ENCODE data around the gene PMEPA1.

Gene PMEPA1

DNA sequence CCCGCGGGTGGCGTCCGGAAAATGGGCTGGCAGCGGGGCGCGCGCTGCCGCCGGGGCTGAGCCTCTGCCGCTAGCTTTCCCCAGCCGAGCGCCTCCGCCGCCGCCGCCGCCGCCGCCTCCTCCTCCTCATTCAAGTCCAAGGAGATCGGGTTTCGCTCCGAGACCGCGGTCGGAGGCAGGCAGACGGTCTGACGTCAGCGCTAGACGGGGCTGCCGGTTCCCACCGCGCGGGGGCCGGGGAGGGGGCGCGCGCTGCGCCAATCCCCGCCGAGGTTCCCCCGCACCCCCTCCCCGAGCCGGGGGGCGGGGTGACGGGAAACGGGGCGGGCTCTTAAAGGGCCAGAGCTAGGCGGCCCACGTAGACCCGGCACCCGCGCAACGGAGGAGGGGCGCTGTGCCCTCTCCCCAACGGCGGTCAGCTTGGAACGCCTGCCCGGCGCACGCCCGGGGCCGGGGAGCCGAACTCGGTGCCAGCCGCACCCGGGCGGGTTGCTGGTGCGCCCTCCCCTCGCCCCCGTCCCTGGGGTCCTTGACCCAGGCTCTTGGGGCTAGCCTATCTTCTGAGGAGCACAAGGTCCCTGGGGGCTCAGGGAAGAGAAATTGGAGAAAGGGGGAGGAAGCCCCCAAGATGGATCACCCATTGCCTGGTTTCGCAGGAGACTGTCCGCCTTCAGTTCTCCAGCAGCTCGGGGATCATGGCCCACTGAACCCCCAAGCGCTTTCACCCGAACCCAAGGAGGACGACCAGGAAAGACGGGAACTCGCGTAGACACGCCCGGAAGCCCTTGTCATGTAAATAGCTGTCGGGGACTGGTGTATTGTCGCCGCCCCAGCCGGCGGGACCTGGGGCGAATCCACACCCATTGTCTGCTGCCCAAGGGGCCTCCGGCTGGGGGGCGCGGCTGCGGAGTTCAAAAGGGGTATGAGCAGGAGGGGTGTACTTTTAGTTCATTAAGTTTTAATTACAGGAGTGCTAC is at the start of gene PMEPA1 (continued):
- TF ChIP-seq, protein P1, sequence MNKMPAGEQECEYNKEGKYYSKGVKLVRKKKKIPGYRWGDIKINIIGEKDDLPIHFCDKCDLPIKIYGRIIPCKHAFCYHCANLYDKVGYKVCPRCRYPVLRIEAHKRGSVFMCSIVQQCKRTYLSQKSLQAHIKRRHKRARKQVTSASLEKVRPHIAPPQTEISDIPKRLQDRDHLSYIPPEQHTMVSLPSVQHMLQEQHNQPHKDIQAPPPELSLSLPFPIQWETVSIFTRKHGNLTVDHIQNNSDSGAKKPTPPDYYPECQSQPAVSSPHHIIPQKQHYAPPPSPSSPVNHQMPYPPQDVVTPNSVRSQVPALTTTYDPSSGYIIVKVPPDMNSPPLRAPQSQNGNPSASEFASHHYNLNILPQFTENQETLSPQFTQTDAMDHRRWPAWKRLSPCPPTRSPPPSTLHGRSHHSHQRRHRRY (tag by site-specific recombination; IDR thresholded peaks at IDR 0.05), result no peak
- peak; percentile 84 for TF ChIP-seq KLF8 (tag by site-specific recombination; IDR thresholded peaks at IDR 0.05)
- TF ChIP-seq ZNF19 (tag by site-specific recombination; IDR thresholded peaks at IDR 0.05; ENCODE audit: low read depth), result no peak
- TF ChIP-seq ZBTB21 (tag by site-specific recombination; IDR thresholded peaks at IDR 0.05), result peak; percentile 84
- no peak for TF ChIP-seq ZBTB1 (tag by site-specific recombination; IDR thresholded peaks at IDR 0.05)
- TF ChIP-seq ZNF175 (tag by site-specific recombination; IDR thresholded peaks at IDR 0.05), result no peak
- TF ChIP-seq BCL11B (tag by site-specific recombination; IDR thresholded peaks at IDR 0.05; ENCODE audit: low read depth), result no peak
- TF ChIP-seq, protein P2, sequence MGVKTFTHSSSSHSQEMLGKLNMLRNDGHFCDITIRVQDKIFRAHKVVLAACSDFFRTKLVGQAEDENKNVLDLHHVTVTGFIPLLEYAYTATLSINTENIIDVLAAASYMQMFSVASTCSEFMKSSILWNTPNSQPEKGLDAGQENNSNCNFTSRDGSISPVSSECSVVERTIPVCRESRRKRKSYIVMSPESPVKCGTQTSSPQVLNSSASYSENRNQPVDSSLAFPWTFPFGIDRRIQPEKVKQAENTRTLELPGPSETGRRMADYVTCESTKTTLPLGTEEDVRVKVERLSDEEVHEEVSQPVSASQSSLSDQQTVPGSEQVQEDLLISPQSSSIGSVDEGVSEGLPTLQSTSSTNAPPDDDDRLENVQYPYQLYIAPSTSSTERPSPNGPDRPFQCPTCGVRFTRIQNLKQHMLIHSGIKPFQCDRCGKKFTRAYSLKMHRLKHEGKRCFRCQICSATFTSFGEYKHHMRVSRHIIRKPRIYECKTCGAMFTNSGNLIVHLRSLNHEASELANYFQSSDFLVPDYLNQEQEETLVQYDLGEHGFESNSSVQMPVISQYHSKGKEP (tag by site-specific recombination; IDR thresholded peaks at IDR 0.05), result no peak
- TF ChIP-seq ZXDB (tag by site-specific recombination; IDR thresholded peaks at IDR 0.05), result peak; percentile 99
- TF ChIP-seq KLF1 (tag by site-specific recombination; IDR thresholded peaks at IDR 0.05), result peak; percentile 41
- TF ChIP-seq IKZF3 (tag by site-specific recombination; IDR thresholded peaks at IDR 0.05), result 0 out of 2 replicates have a peak, but pooled peaks have one; percentile 13
- TF ChIP-seq, protein P3, sequence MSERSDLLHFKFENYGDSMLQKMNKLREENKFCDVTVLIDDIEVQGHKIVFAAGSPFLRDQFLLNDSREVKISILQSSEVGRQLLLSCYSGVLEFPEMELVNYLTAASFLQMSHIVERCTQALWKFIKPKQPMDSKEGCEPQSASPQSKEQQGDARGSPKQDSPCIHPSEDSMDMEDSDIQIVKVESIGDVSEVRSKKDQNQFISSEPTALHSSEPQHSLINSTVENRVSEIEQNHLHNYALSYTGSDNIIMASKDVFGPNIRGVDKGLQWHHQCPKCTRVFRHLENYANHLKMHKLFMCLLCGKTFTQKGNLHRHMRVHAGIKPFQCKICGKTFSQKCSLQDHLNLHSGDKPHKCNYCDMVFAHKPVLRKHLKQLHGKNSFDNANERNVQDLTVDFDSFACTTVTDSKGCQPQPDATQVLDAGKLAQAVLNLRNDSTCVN (tag by site-specific recombination; optimal IDR thresholded peaks at IDR 0.05), result peak; percentile 94
- TF ChIP-seq, protein P4, sequence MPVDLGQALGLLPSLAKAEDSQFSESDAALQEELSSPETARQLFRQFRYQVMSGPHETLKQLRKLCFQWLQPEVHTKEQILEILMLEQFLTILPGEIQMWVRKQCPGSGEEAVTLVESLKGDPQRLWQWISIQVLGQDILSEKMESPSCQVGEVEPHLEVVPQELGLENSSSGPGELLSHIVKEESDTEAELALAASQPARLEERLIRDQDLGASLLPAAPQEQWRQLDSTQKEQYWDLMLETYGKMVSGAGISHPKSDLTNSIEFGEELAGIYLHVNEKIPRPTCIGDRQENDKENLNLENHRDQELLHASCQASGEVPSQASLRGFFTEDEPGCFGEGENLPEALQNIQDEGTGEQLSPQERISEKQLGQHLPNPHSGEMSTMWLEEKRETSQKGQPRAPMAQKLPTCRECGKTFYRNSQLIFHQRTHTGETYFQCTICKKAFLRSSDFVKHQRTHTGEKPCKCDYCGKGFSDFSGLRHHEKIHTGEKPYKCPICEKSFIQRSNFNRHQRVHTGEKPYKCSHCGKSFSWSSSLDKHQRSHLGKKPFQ (tag by site-specific recombination; IDR thresholded peaks at IDR 0.05), result peak; percentile 97
- no peak for TF ChIP-seq ZNF624 (tag by site-specific recombination; IDR thresholded peaks at IDR 0.05)
- TF ChIP-seq, protein P5, sequence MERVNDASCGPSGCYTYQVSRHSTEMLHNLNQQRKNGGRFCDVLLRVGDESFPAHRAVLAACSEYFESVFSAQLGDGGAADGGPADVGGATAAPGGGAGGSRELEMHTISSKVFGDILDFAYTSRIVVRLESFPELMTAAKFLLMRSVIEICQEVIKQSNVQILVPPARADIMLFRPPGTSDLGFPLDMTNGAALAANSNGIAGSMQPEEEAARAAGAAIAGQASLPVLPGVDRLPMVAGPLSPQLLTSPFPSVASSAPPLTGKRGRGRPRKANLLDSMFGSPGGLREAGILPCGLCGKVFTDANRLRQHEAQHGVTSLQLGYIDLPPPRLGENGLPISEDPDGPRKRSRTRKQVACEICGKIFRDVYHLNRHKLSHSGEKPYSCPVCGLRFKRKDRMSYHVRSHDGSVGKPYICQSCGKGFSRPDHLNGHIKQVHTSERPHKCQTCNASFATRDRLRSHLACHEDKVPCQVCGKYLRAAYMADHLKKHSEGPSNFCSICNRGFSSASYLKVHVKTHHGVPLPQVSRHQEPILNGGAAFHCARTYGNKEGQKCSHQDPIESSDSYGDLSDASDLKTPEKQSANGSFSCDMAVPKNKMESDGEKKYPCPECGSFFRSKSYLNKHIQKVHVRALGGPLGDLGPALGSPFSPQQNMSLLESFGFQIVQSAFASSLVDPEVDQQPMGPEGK (tag by site-specific recombination; IDR thresholded peaks at IDR 0.05), result peak; percentile 98
- TF ChIP-seq ZNF416 (tag by site-specific recombination; IDR thresholded peaks at IDR 0.05), result no peak
- no peak for TF ChIP-seq ZNF785 (tag by site-specific recombination; IDR thresholded peaks at IDR 0.05)
- TF ChIP-seq, protein P6, sequence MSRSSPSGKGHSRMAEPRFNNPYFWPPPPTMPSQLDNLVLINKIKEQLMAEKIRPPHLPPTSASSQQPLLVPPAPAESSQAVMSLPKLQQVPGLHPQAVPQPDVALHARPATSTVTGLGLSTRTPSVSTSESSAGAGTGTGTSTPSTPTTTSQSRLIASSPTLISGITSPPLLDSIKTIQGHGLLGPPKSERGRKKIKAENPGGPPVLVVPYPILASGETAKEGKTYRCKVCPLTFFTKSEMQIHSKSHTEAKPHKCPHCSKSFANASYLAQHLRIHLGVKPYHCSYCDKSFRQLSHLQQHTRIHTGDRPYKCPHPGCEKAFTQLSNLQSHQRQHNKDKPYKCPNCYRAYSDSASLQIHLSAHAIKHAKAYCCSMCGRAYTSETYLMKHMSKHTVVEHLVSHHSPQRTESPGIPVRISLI (tag by site-specific recombination; IDR thresholded peaks at IDR 0.05), result no peak
- TF ChIP-seq ZNF132 (tag by site-specific recombination; IDR thresholded peaks at IDR 0.05; ENCODE audit: borderline replicate concordance), result no peak
- TF ChIP-seq ZBTB20 (tag by site-specific recombination; IDR thresholded peaks at IDR 0.05), result peak; percentile 60
- TF ChIP-seq, protein P7, sequence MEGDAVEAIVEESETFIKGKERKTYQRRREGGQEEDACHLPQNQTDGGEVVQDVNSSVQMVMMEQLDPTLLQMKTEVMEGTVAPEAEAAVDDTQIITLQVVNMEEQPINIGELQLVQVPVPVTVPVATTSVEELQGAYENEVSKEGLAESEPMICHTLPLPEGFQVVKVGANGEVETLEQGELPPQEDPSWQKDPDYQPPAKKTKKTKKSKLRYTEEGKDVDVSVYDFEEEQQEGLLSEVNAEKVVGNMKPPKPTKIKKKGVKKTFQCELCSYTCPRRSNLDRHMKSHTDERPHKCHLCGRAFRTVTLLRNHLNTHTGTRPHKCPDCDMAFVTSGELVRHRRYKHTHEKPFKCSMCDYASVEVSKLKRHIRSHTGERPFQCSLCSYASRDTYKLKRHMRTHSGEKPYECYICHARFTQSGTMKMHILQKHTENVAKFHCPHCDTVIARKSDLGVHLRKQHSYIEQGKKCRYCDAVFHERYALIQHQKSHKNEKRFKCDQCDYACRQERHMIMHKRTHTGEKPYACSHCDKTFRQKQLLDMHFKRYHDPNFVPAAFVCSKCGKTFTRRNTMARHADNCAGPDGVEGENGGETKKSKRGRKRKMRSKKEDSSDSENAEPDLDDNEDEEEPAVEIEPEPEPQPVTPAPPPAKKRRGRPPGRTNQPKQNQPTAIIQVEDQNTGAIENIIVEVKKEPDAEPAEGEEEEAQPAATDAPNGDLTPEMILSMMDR (tag by site-specific recombination; IDR thresholded peaks at IDR 0.05), result peak; percentile 73
- TF ChIP-seq, protein P8, sequence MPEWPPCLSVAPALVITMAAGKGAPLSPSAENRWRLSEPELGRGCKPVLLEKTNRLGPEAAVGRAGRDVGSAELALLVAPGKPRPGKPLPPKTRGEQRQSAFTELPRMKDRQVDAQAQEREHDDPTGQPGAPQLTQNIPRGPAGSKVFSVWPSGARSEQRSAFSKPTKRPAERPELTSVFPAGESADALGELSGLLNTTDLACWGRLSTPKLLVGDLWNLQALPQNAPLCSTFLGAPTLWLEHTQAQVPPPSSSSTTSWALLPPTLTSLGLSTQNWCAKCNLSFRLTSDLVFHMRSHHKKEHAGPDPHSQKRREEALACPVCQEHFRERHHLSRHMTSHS (tag by site-specific recombination; IDR thresholded peaks at IDR 0.05), result no peak
- peak; percentile 93 for TF ChIP-seq EGR2 (tag by site-specific recombination; IDR thresholded peaks at IDR 0.05; ENCODE audit: low read depth)
- TF ChIP-seq, protein P9, sequence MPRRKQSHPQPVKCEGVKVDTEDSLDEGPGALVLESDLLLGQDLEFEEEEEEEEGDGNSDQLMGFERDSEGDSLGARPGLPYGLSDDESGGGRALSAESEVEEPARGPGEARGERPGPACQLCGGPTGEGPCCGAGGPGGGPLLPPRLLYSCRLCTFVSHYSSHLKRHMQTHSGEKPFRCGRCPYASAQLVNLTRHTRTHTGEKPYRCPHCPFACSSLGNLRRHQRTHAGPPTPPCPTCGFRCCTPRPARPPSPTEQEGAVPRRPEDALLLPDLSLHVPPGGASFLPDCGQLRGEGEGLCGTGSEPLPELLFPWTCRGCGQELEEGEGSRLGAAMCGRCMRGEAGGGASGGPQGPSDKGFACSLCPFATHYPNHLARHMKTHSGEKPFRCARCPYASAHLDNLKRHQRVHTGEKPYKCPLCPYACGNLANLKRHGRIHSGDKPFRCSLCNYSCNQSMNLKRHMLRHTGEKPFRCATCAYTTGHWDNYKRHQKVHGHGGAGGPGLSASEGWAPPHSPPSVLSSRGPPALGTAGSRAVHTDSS (tag by site-specific recombination; IDR thresholded peaks at IDR 0.05), result peak; percentile 60
